COLO668 (cell line): ENCODE data around the gene ANKRD27.
"Not testable (repeated sequence)": the region's sequence is repeated elsewhere in the genome, so short reads cannot be mapped to it uniquely, and the experiment has no call there.

Experiments used
- DNase-seq: peaks from one replicate; lab custom pipeline; 2025; ENCODE audit not compliant: unreplicated experiment; lab: John Stamatoyannopoulos, UW

The ANKRD27 gene

GRCh38 chr19:32656379-32656778, 18.6 kb downstream of the ANKRD27 start:
- DNase-seq: not testable (repeated sequence)

- no peak for DNase-seq
Measured at GRCh38 chr19:32653599-32653915, 21.4 kb downstream of the ANKRD27 start.

GRCh38 chr19:32652894-32653598, 21.9 kb downstream of the ANKRD27 start:
- peak; percentile 4 for DNase-seq

GRCh38 chr19:32652331-32652730, 22.6 kb downstream of the ANKRD27 start:
- not testable (repeated sequence) for DNase-seq

- DNase-seq: no peak
Measured at GRCh38 chr19:32651729-32652140, 23.2 kb downstream of the ANKRD27 start.

GRCh38 chr19:32650671-32651070, 24.3 kb downstream of the ANKRD27 start:
- DNase-seq: no peak

- no peak for DNase-seq
Measured at GRCh38 chr19:32649751-32650150, 25.2 kb downstream of the ANKRD27 start.

GRCh38 chr19:32647361-32647760, 27.6 kb downstream of the ANKRD27 start:
- no peak for DNase-seq

- no peak for DNase-seq
Measured at GRCh38 chr19:32646556-32646955, 28.4 kb downstream of the ANKRD27 start.

- no peak for DNase-seq
Measured at GRCh38 chr19:32642771-32643170, 32.2 kb downstream of the ANKRD27 start.

- no peak for DNase-seq
Measured at GRCh38 chr19:32638625-32639024, 36.4 kb downstream of the ANKRD27 start.

GRCh38 chr19:32637480-32637879, 37.5 kb downstream of the ANKRD27 start:
- no peak for DNase-seq

GRCh38 chr19:32631381-32631780, 43.6 kb downstream of the ANKRD27 start:
- no peak for DNase-seq

- no peak for DNase-seq
Measured at GRCh38 chr19:32630338-32630737, 44.6 kb downstream of the ANKRD27 start.

- no peak for DNase-seq
Measured at GRCh38 chr19:32627714-32628270, 47.2 kb downstream of the ANKRD27 start.

GRCh38 chr19:32626969-32627368, 48.0 kb downstream of the ANKRD27 start:
- DNase-seq: no peak

GRCh38 chr19:32624410-32624809, 50.6 kb downstream of the ANKRD27 start:
- no peak for DNase-seq

- DNase-seq: no peak
Measured at GRCh38 chr19:32622002-32622401, 53.0 kb downstream of the ANKRD27 start.

- DNase-seq: no peak
Measured at GRCh38 chr19:32619051-32619685, 55.8 kb downstream of the ANKRD27 start.

- no peak for DNase-seq
Measured at GRCh38 chr19:32615569-32615968, 59.4 kb downstream of the ANKRD27 start.

- DNase-seq: no peak
Measured at GRCh38 chr19:32614916-32615315, 60.1 kb downstream of the ANKRD27 start.

- no peak for DNase-seq
Measured at GRCh38 chr19:32613008-32613407, 62.0 kb downstream of the ANKRD27 start.

- no peak for DNase-seq
Measured at GRCh38 chr19:32611161-32611560, 63.8 kb downstream of the ANKRD27 start.
